Measurements from ENCODE around the gene CDC42BPG.
A peak's percentile ranks its signal among the peaks of the same experiment; 100 is the strongest.

CDC42BPG gene

DNA sequence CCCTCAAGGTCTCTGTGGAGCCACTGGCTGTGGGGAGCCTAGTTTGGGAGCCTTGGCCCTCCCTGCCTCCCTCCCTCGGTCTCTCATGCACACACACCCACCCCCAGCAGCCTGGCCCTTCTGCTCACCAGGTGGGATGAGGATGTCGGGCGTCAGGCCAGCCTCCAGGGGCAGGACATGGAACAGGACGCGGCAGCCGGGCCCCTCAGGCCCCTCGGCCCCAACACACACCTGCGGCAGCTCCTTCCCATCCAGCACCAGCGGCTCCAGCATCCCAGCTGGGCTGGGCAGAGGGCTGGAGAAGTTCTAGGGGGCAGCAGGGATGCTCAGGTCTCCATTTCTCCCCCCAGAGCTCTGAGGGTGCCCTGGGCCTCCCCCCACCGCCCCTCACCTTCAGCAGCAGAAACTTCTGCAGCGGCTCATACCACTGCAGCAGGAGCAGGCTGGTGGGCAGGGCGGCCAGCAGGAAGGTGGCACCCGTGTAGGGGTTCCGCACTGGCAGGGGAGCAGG lies 52.6 kb downstream of the CDC42BPG start:
- Histone ChIP-seq H3K36me3 (ENCODE audit: control insufficient read depth in 2 of 2, insufficient read depth in 2 of 2, low read length in 2 of 2) (peaks cover 0 to 9% of the 10 kb centered on the region in 2 donors), H3K27me3 (ENCODE audit: control insufficient read depth in 2 of 2, insufficient read depth in 2 of 2, low read length in 2 of 2) (no peaks in the 10 kb centered on the region), H3K9me3 (ENCODE audit: control insufficient read depth in 2 of 2, low read length in 2 of 2) (no peaks in the 10 kb centered on the region), H3K27ac (ENCODE audit: low read depth in 2 of 2, low read length in 2 of 2) (no peak overlapping the region), H3K9ac (ENCODE audit: low read depth in 1 of 2, low read length in 2 of 2) (no peak overlapping the region), H3K4me1 (ENCODE audit: control insufficient read depth in 2 of 2, insufficient read depth in 2 of 2, low read length in 2 of 2) (peaks cover 5 to 7% of the 10 kb centered on the region in 2 donors), H3K4me3 (ENCODE audit: low read length in 2 of 2) (no peak overlapping the region)

DNA sequence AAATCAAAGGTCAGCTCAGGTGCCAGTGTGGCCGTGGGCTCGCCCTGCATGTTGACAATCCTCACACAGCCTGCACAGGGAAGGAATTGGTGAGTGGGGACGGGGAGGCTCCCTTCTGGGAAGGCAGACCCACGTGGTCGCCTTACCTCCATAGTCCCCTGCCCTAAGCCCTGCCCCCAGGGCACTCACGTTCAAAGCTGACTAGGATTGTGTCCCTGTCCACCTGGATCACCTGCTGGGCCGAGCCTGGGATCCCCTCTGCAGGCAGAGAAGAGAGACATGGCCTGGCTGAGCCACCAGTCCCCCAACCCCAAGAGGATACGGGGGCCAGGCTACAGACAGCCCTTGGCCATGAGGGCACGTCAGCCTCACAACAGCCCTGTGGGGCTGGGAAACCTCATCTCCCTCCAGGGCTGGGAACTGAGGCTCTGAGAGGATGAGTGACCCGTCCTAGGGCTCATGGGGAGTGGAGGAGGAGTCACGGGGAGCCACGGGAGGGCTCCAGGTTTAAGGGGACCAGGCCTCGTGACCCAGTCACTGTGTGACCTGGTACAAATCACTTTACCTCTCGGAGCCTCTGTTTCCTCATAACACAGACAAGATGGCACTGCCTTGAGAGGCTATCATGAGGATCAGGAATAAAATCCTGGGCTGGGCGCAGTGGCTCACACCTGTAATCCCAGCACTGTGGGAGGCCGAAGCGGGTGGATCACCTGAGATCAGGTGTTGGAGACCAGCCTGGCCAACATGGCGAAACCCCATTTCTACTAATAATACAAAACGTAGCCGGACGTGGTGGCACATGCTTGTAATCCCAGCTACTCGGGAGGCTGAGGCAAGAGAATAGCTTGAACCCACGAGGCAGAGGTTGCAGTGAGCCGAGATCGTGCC lies 54.0 kb downstream of the CDC42BPG start:
- no peak overlapping the region for H3K4me3 ChIP-seq (ENCODE audit: low read length in 2 of 2)
- no peak overlapping the region for H3K9ac ChIP-seq (ENCODE audit: low read depth in 1 of 2, low read length in 2 of 2)
- H3K27ac ChIP-seq (ENCODE audit: low read depth in 2 of 2, low read length in 2 of 2) = no peak overlapping the region
- H3K27me3 ChIP-seq (ENCODE audit: control insufficient read depth in 2 of 2, insufficient read depth in 2 of 2, low read length in 2 of 2) = no peaks in the 10 kb centered on the region
- no peaks in the 10 kb centered on the region for H3K9me3 ChIP-seq (ENCODE audit: control insufficient read depth in 2 of 2, low read length in 2 of 2)
- H3K36me3 ChIP-seq (ENCODE audit: control insufficient read depth in 2 of 2, insufficient read depth in 2 of 2, low read length in 2 of 2) = peaks cover 0 to 9% of the 10 kb centered on the region in 2 donors
- peaks cover 7 to 11% of the 10 kb centered on the region in 2 donors for H3K4me1 ChIP-seq (ENCODE audit: control insufficient read depth in 2 of 2, insufficient read depth in 2 of 2, low read length in 2 of 2)

DNA sequence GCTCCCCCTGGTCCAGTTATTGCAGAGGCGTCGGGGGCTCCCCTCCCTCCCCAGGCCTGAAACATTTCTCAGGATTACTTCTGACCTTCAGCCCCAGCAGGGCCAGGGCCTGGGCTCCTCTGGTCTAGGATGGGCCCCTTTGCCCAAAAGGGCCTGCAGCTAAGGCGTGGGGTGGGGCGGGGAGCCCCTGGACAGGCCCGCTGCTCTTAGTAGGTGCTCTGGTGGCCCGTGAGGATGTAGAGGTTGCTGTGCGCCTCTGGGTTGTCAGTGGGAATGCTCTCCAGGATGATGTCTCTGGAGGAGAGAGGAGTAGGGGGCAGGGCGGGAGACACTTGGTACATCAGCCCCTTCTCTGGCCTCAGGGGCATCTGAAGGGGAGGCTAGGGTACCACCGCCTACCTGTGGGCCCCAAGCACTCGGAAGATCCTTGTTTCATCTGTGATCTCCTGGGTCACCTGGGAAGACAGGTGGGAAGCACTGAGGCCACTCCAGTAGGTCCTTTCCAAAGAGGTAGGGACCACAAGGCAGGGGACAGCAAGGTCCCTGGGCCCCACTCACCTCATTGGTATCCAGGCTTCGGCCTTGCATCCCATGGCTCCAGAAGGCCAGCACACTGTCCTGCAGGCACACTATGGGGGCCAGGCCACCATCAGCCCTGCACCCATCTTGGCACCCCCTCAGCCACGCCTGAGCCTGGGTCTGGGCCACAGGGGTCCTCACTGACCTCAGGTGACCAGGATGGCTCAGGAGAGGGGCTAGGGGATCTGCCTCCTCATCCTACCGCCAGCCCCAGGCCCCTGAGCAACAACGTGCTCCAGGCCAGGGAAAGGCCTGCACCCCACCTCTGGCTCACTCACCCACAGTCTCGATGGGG lies 54.9 kb downstream of the CDC42BPG start:
- H3K9ac ChIP-seq (ENCODE audit: low read depth in 1 of 2, low read length in 2 of 2) = no peak overlapping the region
- H3K27ac ChIP-seq (ENCODE audit: low read depth in 2 of 2, low read length in 2 of 2) = no peak overlapping the region

DNA sequence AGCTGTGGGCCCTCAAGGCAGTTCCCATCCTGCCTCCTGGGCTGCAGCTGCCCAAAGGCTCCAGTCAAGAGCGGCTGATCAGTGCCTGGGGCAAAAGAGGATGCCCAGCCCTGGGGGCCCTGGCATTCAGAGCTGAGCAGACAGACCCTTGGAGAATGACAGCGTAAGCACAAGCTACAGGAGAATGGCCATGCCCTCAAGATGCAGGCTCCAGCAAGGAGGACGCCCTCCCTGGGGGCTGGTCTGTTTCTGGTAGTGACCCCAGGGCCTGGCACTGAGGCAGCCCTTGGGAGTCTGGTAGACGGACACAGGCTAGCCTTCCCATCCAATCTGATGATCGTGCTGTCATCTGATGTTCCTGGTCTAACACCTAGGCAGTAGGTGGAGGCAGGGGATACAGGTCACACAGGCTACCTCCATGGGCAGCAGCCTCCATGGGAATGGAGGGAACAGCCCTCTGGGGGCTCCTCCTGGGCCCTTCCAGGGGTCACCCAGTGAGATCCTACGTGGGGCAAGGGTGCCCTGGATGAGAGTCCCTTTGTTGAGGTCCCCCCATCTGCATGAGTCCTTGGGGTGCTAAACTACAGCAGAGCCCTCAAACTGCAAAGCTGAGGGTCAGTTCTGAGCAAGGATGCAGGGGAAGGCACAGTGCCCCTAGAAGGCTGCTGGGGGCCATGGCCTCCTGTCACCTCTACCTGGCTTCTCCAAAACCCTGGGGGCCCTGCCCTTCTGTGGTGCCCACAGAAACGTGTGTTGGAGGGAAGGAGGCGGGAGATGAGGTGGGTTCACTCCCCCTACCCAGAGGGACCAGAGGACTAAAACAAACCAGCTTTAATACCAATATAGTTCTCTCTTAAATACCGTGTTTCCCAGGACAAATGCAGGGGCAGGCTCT lies 55.9 kb downstream of the CDC42BPG start:
- Histone ChIP-seq H3K27ac (ENCODE audit: low read depth in 2 of 2, low read length in 2 of 2) (no peak overlapping the region), H3K4me1 (ENCODE audit: control insufficient read depth in 2 of 2, insufficient read depth in 2 of 2, low read length in 2 of 2) (peaks cover 11 to 17% of the 10 kb centered on the region in 2 donors), H3K36me3 (ENCODE audit: control insufficient read depth in 2 of 2, insufficient read depth in 2 of 2, low read length in 2 of 2) (peaks cover 0 to 9% of the 10 kb centered on the region in 2 donors), H3K4me3 (ENCODE audit: low read length in 2 of 2) (no peak overlapping the region), H3K9me3 (ENCODE audit: control insufficient read depth in 2 of 2, low read length in 2 of 2) (no peaks in the 10 kb centered on the region), H3K27me3 (ENCODE audit: control insufficient read depth in 2 of 2, insufficient read depth in 2 of 2, low read length in 2 of 2) (no peaks in the 10 kb centered on the region), H3K9ac (ENCODE audit: low read depth in 1 of 2, low read length in 2 of 2) (no peak overlapping the region)

More for the DNA sequence above, 54.9 kb downstream of the CDC42BPG start:
- H3K9me3 ChIP-seq (ENCODE audit: control insufficient read depth in 2 of 2, low read length in 2 of 2) = no peaks in the 10 kb centered on the region
- peaks cover 11 to 17% of the 10 kb centered on the region in 2 donors for H3K4me1 ChIP-seq (ENCODE audit: control insufficient read depth in 2 of 2, insufficient read depth in 2 of 2, low read length in 2 of 2)
- H3K36me3 ChIP-seq (ENCODE audit: control insufficient read depth in 2 of 2, insufficient read depth in 2 of 2, low read length in 2 of 2) = peaks cover 0 to 9% of the 10 kb centered on the region in 2 donors
- no peak overlapping the region for H3K4me3 ChIP-seq (ENCODE audit: low read length in 2 of 2)
- H3K27me3 ChIP-seq (ENCODE audit: control insufficient read depth in 2 of 2, insufficient read depth in 2 of 2, low read length in 2 of 2) = no peaks in the 10 kb centered on the region

DNA sequence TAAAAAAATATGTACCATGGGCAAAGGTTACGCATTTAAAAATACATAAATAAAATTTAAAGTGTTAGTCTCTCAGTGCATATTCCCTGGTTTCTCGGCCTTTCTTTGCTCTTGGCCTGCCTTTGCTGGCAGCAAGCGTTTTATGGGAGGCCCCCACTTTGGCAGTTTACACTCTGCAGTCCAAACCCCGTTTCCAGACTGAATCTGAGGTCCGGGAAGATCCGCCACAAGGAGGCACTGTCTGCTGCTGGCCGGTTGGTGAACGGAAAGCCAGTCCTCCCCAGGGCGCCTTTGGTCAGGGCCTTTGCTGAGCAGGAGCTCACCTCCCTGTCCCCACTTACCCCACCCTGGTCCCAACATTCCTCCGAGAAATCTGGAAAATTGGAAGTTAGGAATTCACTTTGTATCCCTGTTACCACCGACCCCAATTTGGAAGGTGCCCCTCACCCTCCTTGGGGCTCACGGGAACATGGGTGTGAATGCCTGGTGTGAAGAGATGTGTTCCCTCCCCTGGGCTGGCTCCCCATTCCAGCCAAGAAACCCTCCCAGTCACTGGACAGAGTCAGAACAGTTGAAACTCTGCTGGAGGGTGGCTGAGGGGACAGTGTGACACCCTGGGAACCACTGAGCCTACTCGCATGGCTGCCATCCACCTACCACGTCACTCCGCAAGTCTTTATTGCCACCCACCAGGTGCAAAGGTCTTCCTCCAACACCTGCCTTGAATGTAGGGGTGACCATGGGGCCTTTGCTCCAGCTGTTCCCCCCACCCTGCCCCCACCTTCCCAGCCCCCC lies 56.7 kb downstream of the CDC42BPG start:
- Histone ChIP-seq H3K27me3 (ENCODE audit: control insufficient read depth in 2 of 2, insufficient read depth in 2 of 2, low read length in 2 of 2) (no peaks in the 10 kb centered on the region), H3K4me3 (ENCODE audit: low read length in 2 of 2) (no peak overlapping the region), H3K9me3 (ENCODE audit: control insufficient read depth in 2 of 2, low read length in 2 of 2) (no peaks in the 10 kb centered on the region), H3K4me1 (ENCODE audit: control insufficient read depth in 2 of 2, insufficient read depth in 2 of 2, low read length in 2 of 2) (peaks cover 11 to 17% of the 10 kb centered on the region in 2 donors), H3K9ac (ENCODE audit: low read depth in 1 of 2, low read length in 2 of 2) (no peak overlapping the region), H3K27ac (ENCODE audit: low read depth in 2 of 2, low read length in 2 of 2) (no peak overlapping the region), H3K36me3 (ENCODE audit: control insufficient read depth in 2 of 2, insufficient read depth in 2 of 2, low read length in 2 of 2) (peaks cover 0 to 9% of the 10 kb centered on the region in 2 donors)

DNA sequence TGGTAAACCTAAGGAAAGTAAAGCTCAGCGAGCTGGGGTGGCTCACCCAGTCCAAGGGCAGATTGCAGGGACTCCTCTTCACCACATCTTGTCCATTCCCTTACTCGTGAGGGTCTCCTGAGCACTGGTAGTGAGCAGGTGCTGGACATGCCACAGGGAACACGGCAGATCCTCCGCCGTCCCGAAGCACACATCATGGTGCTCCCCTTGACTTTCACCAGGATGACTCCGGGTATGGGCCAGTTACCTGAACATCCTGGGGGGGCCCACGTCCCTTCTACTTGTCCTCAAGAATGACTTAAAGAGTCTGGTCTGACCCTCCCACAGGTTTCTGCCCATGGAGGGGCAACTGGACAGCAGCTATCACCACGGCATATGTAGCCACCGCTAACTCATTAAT lies 58.1 kb downstream of the CDC42BPG start:
- Histone ChIP-seq H3K27ac (ENCODE audit: low read depth in 2 of 2, low read length in 2 of 2) (no peak overlapping the region), H3K9ac (ENCODE audit: low read depth in 1 of 2, low read length in 2 of 2) (no peak overlapping the region), H3K4me1 (ENCODE audit: control insufficient read depth in 2 of 2, insufficient read depth in 2 of 2, low read length in 2 of 2) (peaks cover 11 to 17% of the 10 kb centered on the region in 2 donors), H3K9me3 (ENCODE audit: control insufficient read depth in 2 of 2, low read length in 2 of 2) (no peaks in the 10 kb centered on the region), H3K4me3 (ENCODE audit: low read length in 2 of 2) (no peak overlapping the region), H3K36me3 (ENCODE audit: control insufficient read depth in 2 of 2, insufficient read depth in 2 of 2, low read length in 2 of 2) (peaks cover 0 to 9% of the 10 kb centered on the region in 2 donors), H3K27me3 (ENCODE audit: control insufficient read depth in 2 of 2, insufficient read depth in 2 of 2, low read length in 2 of 2) (no peaks in the 10 kb centered on the region)

DNA sequence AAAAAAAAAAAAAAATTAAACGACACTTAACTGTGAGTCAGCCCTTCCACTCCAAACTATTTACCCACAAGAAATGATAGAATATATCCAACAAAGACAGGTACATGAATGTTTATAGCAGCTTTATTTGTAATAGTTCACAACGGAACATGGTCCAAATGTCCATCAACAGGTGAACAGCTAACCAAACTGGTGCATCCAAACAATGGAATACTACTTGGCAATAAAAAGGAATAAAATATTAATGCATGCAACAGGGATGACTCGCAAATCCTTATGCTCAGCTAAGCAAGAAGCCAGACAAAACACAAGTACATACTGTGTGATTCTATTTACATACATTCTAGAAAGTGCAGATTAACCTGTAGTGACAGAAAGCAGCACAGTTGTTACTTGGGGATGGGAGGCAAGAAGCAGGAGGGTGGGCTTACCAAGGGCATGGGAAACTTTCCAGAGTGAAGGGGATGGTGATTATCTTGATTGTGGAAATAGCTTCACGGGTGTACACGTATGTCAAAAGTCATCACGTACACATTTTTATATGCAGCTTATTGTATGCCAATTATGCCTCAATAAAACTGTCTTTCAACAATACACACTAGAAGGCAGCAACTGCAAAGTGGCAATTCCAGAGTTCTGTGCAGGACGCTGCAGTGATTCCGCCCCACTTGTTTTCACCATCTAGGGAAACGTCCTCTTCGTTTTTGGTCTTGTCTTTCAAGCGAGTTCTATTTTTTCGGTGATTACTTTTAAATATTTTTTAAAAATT lies 59.5 kb downstream of the CDC42BPG start:
- H3K27me3 ChIP-seq (ENCODE audit: control insufficient read depth in 2 of 2, insufficient read depth in 2 of 2, low read length in 2 of 2) = no peaks in the 10 kb centered on the region
- H3K4me1 ChIP-seq (ENCODE audit: control insufficient read depth in 2 of 2, insufficient read depth in 2 of 2, low read length in 2 of 2) = peaks cover 11 to 17% of the 10 kb centered on the region in 2 donors
- H3K9me3 ChIP-seq (ENCODE audit: control insufficient read depth in 2 of 2, low read length in 2 of 2) = no peaks in the 10 kb centered on the region
- H3K4me3 ChIP-seq (ENCODE audit: low read length in 2 of 2) = peak overlapping the region in 1 of 2 donors; percentile 16
- no peak overlapping the region for H3K9ac ChIP-seq (ENCODE audit: low read depth in 1 of 2, low read length in 2 of 2)
- H3K27ac ChIP-seq (ENCODE audit: low read depth in 2 of 2, low read length in 2 of 2) = peak overlapping the region; percentile 35 to 50
- H3K36me3 ChIP-seq (ENCODE audit: control insufficient read depth in 2 of 2, insufficient read depth in 2 of 2, low read length in 2 of 2) = peaks cover 0 to 7% of the 10 kb centered on the region in 2 donors

DNA sequence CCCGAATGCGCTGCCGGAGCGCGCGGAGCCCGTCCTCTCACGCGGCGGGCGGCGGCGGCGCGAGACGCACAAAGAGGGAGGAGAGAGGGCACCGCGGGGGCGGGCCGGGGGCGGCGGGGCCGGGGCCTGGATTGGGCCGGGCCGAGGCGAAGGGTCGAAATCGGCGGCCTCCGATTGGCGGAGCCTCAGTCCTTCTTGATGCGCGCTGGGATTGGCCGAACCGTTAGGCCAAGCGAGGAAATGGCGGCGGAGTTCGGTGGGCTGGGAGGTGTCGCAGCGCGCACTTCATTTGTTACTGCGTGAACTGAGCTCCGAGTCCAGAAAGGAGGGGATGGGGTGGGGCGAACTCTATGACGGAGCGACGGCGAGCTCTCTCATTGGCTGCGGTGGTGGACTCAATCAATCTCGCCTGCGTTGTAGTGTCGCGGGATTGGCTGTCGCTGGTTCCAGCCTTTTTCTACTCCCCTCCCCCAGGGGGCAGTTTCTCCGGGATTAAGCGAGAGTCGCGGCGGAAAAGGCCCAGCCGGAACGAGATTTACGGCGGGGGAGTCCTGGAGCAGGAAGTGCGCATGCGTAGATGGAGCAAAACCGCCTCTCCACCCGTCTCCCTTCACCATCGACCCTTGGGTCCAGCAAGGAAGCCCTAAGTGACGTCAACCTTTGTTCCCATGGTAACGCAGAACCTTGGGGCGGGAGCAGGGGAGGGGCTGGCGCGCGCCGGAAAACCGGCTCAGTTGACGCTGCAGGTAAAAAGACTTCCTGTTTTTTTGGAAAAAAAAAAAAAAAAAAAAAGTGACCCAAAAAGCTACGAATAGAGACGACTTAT lies 65.8 kb downstream of the CDC42BPG start, which contains the start of gene SF1:
SF1 (minus strand) TSS at position 70 of the 826 bp plus-strand sequence. CDS start 150 bp downstream, outside the sequence.
- Histone ChIP-seq H3K27me3 (ENCODE audit: control insufficient read depth in 2 of 2, insufficient read depth in 2 of 2, low read length in 2 of 2) (no peaks in the 10 kb centered on the region), H3K9me3 (ENCODE audit: control insufficient read depth in 2 of 2, low read length in 2 of 2) (no peaks in the 10 kb centered on the region), H3K36me3 (ENCODE audit: control insufficient read depth in 2 of 2, insufficient read depth in 2 of 2, low read length in 2 of 2) (peaks cover 33 to 35% of the 10 kb centered on the region in 2 donors), H3K4me1 (ENCODE audit: control insufficient read depth in 2 of 2, insufficient read depth in 2 of 2, low read length in 2 of 2) (peaks cover 19 to 20% of the 10 kb centered on the region in 2 donors), H3K9ac (ENCODE audit: low read depth in 1 of 2, low read length in 2 of 2) (peak within 1 kb of the TSS; percentile 89 to 92), H3K27ac (ENCODE audit: low read depth in 2 of 2, low read length in 2 of 2) (peak within 1 kb of the TSS; percentile 99), H3K4me3 (ENCODE audit: low read length in 2 of 2) (peak within 1 kb of the TSS; percentile 96 to 97)

All from mucosa of rectum (tissue), 2 donors.